SJCRH30 (cell line): ENCODE results near the gene ITGAL. TPM values are rescaled to one million over a fixed set of nuclear protein-coding genes. Genes with fewer than 3 reads are reported as not detected.
"Not testable (repeated sequence)": the region's sequence is repeated elsewhere in the genome, so short reads cannot be mapped to it uniquely, and the experiment has no call there.

Source experiments
- DNase-seq, 2 experiments: peaks; one replicate each; pipeline ENCODE4 v3.0.0-alpha.2; 2015 to 2020
- H3K27ac ChIP-seq: fragments of 250-450 bp; sonication (Bioruptor Pico); 2 replicates; pipeline ENCODE4 v1.5.1; 2020; ENCODE audit warnings: mild to moderate bottlenecking, moderate library complexity
- H3K27me3 ChIP-seq: fragments of 250-450 bp; sonication (Bioruptor Pico); 2 replicates; pipeline ENCODE4 v1.5.1; 2020; ENCODE audit warnings: mild to moderate bottlenecking, moderate library complexity
- H3K36me3 ChIP-seq: fragments of 250-450 bp; sonication (Bioruptor Pico); 2 replicates; pipeline ENCODE4 v1.5.1; 2020; ENCODE audit warnings: mild to moderate bottlenecking, moderate library complexity
- H3K4me1 ChIP-seq: fragments of 250-450 bp; sonication (Bioruptor Pico); 2 replicates; pipeline ENCODE4 v1.5.1; 2020; ENCODE audit warnings: mild to moderate bottlenecking, moderate library complexity
- H3K4me3 ChIP-seq: fragments of 250-450 bp; sonication (Bioruptor Pico); 2 replicates; pipeline ENCODE4 v1.5.1; 2020; ENCODE audit warnings: mild to moderate bottlenecking, moderate library complexity
- H3K9me3 ChIP-seq: fragments of 250-450 bp; sonication (Bioruptor Pico); replicated peaks from 2 replicates; pipeline ENCODE4 v1.5.1; 2020; ENCODE audit warnings: mild to moderate bottlenecking, moderate library complexity
- total RNA-seq: library from RNA; depleted of rRNA; stranded (reverse); fragments of >200 nt; shearing (Covaris generic); gene quantifications from 2 replicates; pipeline ENCODE4 v1.2.3, GENCODE V29; 2014

The ITGAL gene
- total RNA-seq, 1 experiment from 2014 or later = not detected

DNA sequence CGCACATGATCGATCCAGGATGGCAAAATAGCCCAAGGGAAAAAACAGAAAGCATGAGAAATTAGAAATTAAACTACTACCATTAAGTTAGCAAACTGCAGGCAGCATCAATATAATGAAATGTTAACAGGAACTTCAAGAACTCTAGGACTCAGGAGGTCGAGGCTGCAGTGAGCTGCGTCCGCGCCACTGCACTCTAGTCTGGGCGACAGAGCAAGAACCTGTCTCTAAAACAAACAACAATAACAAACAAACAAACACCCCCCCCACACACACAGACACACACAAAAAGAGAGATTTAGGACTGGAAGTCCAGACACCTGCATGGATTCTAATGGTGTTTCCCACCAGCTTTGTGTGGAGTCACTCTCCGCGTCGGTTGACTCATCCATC lies 26.3 kb upstream of the ITGAL start:
- Histone ChIP-seq H3K4me3 (peak overlapping the region; percentile 92), H3K27me3 (no peaks in the 10 kb centered on the region), H3K27ac (no peak overlapping the region; the same call in 1 of the 2 replicates)

DNA sequence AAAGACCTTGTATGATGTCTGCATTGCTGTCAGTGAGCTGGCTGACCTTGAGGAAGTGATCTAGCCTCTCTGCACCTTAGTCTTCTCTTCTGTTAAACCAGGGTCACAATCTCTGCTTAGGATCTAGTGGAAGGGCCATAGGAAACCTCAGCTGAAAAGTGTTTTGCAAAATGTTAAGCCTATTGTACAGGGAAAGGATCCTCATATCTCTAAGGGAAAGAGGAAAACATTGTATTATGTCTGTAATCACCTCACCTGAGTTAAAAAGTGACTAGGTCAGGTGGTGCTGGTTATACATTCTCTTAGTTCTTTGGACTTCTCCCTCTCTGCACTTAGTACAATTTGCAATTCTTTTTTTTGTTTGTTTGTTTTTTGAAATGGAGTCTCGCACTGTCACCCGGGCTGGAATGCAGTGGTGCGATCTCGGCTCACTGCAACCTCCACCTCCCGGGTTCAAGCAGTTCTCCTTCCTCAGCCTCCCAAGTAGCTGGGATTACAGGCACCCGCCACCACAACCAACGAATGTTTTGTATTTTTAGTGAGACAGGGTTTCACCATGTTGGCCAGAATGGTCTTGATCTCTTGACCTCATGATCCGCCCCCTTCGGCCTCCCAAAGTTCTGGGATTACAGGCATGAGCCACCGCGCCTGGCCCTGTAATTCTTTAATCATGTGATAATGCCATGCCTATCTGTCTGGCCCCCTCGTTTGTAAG lies 24.9 kb upstream of the ITGAL start:
- DNase-seq = no peak
- H3K4me1 ChIP-seq = no peaks in the 10 kb centered on the region; the same call in 1 of the 2 replicates

More for the DNA sequence above, 26.3 kb upstream of the ITGAL start:
- H3K4me1 ChIP-seq = no peaks in the 10 kb centered on the region; the same call in 1 of the 2 replicates
- peaks cover 16% of the 10 kb centered on the region for H3K36me3 ChIP-seq
- H3K9me3 ChIP-seq = no peaks in the 10 kb centered on the region
- DNase-seq = no peak

DNA sequence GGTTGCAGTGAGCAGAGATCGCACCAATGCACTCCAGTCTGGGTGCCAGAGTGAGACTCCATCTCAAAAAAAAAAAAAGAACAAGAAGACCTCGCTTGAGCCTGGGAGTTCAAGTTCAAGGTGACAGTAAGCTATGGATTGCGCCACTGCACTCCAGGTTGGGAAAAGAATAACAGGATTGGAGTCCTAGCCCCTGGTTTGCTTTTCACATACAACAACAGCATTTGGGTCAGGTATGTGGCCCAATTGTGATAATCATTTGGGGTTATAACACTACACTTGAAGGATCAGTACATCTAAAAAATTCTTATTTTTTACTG lies 23.5 kb upstream of the ITGAL start:
- no peaks in the 10 kb centered on the region; the same call in 1 of the 2 replicates for H3K4me1 ChIP-seq
- no peak for DNase-seq
- H3K27ac ChIP-seq = no peak overlapping the region
- H3K9me3 ChIP-seq = no peaks in the 10 kb centered on the region
- no peak overlapping the region for H3K4me3 ChIP-seq
- H3K36me3 ChIP-seq = peaks cover 5% of the 10 kb centered on the region
- H3K27me3 ChIP-seq = no peaks in the 10 kb centered on the region; the same call in 1 of the 2 replicates

More for the DNA sequence above, 24.9 kb upstream of the ITGAL start:
- no peak overlapping the region for H3K27ac ChIP-seq
- no peak overlapping the region for H3K4me3 ChIP-seq
- H3K9me3 ChIP-seq = no peaks in the 10 kb centered on the region
- H3K27me3 ChIP-seq = no peaks in the 10 kb centered on the region; the same call in 1 of the 2 replicates
- peaks cover 16% of the 10 kb centered on the region for H3K36me3 ChIP-seq

GRCh38 chr16:30452709-30453580 lies 19.6 kb upstream of the ITGAL start:
- H3K9me3 ChIP-seq = not testable (repeated sequence)

DNA sequence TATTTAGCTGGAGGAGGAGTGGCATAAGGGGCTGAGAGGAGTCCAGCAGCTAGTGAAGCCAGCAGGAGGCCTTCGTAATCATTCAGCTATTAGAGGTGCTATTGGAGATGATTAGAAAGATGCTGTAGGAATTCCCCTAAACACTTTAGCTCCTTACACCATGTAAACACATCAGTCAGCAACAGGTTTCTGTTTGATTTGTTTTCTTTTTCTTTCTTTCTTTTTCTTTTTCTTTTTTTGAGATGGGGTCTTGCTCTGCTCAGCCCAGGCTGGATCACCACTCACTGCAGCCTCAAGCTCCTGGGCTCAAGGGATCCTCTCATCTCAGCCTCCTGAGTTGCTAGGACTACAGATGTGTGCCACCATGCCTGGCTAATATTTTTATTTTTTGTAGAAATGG lies 16.2 kb upstream of the ITGAL start:
- H3K4me3 ChIP-seq = no peak overlapping the region
- peaks cover 5% of the 10 kb centered on the region for H3K27me3 ChIP-seq
- H3K4me1 ChIP-seq = no peaks in the 10 kb centered on the region
- no peak overlapping the region for H3K27ac ChIP-seq
- H3K9me3 ChIP-seq = no peaks in the 10 kb centered on the region
- DNase-seq = no peak
- H3K36me3 ChIP-seq = no peaks in the 10 kb centered on the region

More at GRCh38 chr16:30452709-30453580, 19.6 kb upstream of the ITGAL start:
- H3K27me3 ChIP-seq, H3K4me3 ChIP-seq, H3K27ac ChIP-seq, H3K4me1 ChIP-seq, H3K36me3 ChIP-seq, DNase-seq: not testable (repeated sequence)

DNA sequence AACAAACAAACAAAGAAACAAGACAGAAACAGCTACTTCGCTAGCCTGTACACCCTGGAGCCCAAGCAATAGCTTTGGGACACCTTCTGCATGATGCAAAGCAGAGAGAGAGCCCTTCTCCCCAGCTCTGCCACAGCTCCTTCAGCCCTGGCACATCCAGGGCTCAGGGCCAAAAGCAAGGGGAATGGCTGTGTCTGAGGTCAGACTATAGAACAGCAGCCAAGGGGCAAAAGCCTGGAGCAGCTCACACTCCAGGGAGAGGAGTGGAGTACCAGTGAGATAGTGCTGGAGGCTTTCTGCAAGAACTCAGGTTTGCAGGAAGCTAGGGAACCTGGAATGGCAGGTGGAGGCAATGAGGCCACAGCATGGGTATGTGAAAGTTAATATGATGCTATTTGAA lies 15.3 kb upstream of the ITGAL start:
- Histone ChIP-seq H3K4me1 (no peaks in the 10 kb centered on the region), H3K27ac (no peak overlapping the region), H3K27me3 (peaks cover 5% of the 10 kb centered on the region; the same call in 1 of the 2 replicates), H3K4me3 (no peak overlapping the region), H3K36me3 (no peaks in the 10 kb centered on the region), H3K9me3 (no peaks in the 10 kb centered on the region)
- DNase-seq = no peak

DNA sequence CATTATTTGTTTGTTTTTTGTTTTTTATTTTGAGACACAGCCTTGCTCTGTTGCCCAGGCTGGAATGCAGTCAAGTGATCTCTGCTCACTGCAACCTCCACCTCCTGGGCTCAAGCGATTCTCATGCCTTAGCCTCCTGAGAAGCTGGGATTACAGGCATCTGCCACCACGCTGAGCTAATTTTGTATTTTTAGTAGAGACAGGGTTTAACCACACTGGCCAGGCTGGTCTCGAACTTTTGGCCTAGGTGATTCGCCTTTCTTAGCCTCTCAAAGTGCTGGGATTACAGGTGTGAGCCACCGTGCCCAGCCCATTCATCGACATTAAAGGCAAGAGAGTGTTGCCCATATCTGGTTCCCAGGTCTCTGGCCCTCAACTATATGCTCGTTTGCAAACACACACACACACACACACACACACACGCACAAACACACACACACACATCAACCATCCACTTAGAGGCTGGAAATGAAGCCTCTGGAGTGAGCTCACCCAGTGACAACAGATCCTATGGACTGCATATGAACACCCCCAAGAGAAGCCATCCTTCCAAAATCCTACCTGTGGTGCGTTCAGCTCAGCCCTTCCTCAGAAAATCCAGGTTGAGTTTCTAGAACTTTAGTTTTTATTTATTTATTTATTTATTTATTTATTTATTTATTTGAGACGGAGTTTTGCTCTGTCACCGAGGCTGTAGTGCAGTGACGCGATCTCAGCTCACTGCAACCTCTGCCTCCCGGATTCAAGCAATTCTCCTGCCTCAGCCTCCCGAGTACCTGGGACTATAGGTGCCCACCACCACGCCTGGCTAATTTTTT lies 14.6 kb upstream of the ITGAL start:
- H3K4me3 ChIP-seq = no peak overlapping the region
- no peaks in the 10 kb centered on the region for H3K36me3 ChIP-seq
- peaks cover 5% of the 10 kb centered on the region; the same call in 1 of the 2 replicates for H3K27me3 ChIP-seq
- no peak for DNase-seq
- H3K9me3 ChIP-seq = no peaks in the 10 kb centered on the region
- H3K4me1 ChIP-seq = no peaks in the 10 kb centered on the region
- no peak overlapping the region for H3K27ac ChIP-seq

DNA sequence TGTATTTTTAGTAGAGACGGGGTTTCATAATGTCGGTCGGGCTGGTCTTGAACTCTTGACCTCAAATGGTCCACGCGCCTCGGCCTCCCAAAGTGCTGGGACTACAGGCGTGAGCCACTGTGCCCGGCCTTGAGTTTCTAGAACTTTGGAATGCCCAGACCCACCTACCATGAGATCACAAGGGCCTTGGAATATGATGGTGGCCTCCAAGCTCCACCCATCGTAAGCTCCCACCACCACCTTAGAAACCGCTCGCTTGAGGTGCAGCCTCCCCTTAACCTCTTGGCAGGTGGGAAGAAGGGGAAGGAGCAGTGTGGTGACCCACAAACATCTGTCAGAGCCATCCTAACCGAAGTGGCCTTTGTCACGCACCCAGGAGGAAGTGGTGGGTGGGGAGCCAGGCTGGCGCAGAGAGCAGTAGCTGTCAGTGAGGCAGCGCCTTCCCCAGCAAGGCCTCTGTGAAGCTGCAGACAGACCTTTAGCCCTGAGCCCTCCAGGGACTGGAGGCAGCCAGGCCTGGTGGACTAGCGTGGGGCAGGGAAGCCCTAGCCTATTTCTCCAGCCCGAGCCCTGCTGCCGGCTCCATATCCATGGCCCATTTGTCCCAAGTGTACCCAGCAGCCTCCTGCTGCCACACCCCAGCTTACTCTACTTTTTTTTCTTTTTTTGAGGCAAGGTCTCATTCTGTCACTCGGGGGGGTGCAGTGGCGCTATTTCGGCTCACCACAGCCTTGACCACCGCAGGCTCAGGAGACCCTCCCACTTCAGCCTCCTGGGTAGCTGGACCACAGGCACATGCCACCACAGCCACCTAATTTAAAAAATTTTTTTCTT lies 13.8 kb upstream of the ITGAL start:
- H3K27me3 ChIP-seq = peaks cover 5% of the 10 kb centered on the region; the same call in 1 of the 2 replicates
- no peak overlapping the region for H3K27ac ChIP-seq
- no peaks in the 10 kb centered on the region for H3K9me3 ChIP-seq
- H3K36me3 ChIP-seq = no peaks in the 10 kb centered on the region
- H3K4me3 ChIP-seq = no peak overlapping the region
- DNase-seq = no peak
- H3K4me1 ChIP-seq = no peaks in the 10 kb centered on the region

- Histone ChIP-seq H3K27ac (no peak overlapping the region), H3K9me3 (no peaks in the 10 kb centered on the region), H3K4me3 (no peak overlapping the region), H3K27me3 (peaks cover 5% of the 10 kb centered on the region; the same call in 1 of the 2 replicates), H3K36me3 (no peaks in the 10 kb centered on the region), H3K4me1 (no peaks in the 10 kb centered on the region)
- no peak for DNase-seq
Measured at GRCh38 chr16:30459456-30459855, 13.1 kb upstream of the ITGAL start.

DNA sequence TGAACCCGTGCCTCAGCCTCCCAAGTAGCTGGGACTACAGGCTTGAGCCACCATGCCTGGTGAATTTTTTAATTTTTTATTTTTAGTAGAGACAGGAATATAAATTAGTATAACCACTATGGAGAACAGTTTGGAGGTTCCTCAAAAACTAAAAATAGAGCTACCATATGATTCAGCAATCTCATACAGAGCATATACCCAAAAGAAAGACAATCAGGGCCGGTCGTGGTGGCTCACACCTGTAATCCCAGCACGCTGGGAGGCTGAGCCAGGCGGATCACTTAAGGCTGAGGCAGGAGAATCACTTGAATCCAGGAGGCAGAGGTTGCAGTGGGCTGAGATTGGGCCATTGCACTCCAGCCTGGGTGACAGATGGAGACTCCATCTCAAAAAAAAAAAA lies 11.1 kb upstream of the ITGAL start:
- not testable (repeated sequence) for H3K27ac ChIP-seq, H3K4me1 ChIP-seq, H3K36me3 ChIP-seq, H3K4me3 ChIP-seq, DNase-seq, H3K27me3 ChIP-seq, H3K9me3 ChIP-seq

DNA sequence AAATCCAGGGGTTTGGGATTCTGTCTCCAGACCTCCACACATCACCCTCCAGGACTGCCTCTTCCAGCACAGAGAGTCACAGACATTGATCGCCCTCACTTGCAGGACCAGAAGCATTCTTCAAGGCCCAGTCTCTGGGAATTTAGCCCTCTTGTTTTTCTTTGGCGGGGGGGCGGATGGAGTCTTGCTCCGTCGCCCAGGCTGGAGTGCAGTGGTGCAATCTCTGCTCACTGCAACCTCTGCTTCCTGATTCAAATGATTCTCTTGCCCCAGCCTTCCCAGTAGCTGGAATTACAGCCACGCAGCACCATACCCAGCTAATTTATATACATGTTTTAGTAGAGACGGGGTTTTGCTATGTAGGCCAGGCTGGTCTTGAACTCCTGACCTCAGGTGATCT lies 8.5 kb upstream of the ITGAL start:
- DNase-seq = no peak
- Histone ChIP-seq H3K9me3 (no peaks in the 10 kb centered on the region), H3K27me3 (no peaks in the 10 kb centered on the region), H3K4me1 (no peaks in the 10 kb centered on the region), H3K4me3 (no peak overlapping the region), H3K36me3 (no peaks in the 10 kb centered on the region), H3K27ac (no peak overlapping the region)

GRCh38 chr16:30470170-30470512 lies 2.4 kb upstream of the ITGAL start:
- Histone ChIP-seq H3K9me3 (no peaks in the 10 kb centered on the region), H3K36me3 (no peaks in the 10 kb centered on the region), H3K4me1 (no peaks in the 10 kb centered on the region), H3K27ac (no peak overlapping the region), H3K4me3 (no peak overlapping the region), H3K27me3 (no peaks in the 10 kb centered on the region; the same call in 1 of the 2 replicates)
- DNase-seq = no peak

DNA sequence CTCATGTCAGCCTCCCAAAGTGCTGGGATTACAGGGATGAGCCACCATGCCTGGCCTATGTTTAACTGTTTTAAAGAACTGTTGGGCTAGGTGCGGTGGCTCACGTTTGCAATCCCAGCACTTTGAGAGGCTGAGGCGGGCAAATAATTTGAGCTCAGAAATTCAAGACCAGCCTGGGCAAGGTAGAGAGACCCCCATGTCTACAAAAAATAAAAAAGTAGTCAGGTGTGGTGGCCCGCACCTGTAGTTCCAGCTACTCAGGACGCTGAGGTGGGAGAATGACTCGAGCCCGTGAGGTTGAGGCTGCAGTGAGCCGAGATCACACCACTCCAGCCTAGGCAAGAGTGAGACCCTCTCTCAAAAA lies 1.9 kb upstream of the ITGAL start:
- Histone ChIP-seq H3K4me1 (no peaks in the 10 kb centered on the region), H3K27me3 (no peaks in the 10 kb centered on the region; the same call in 1 of the 2 replicates), H3K9me3 (no peaks in the 10 kb centered on the region), H3K27ac (no peak overlapping the region), H3K4me3 (no peak overlapping the region), H3K36me3 (no peaks in the 10 kb centered on the region)
- no peak for DNase-seq
